Stimulated activated CD4-positive, alpha-beta T cell treated with anti-CD3 and anti-CD28 coated beads, Interleukin-1b, Interleukin-23, amount 100 ng/mL, for 4 hours (primary cell): Measurements from ENCODE around the gene DDOST.
"Not testable (repeated sequence)": the region's sequence is repeated elsewhere in the genome, so short reads cannot be mapped to it uniquely, and the experiment has no call there.

ENCODE experiments used
- DNase-seq, 2 donors: peaks; one replicate each; pipeline ENCODE4 v3.0.0-alpha.2; 2020; ENCODE audit warnings: low read depth in 2 of 2

Gene DDOST

DNA sequence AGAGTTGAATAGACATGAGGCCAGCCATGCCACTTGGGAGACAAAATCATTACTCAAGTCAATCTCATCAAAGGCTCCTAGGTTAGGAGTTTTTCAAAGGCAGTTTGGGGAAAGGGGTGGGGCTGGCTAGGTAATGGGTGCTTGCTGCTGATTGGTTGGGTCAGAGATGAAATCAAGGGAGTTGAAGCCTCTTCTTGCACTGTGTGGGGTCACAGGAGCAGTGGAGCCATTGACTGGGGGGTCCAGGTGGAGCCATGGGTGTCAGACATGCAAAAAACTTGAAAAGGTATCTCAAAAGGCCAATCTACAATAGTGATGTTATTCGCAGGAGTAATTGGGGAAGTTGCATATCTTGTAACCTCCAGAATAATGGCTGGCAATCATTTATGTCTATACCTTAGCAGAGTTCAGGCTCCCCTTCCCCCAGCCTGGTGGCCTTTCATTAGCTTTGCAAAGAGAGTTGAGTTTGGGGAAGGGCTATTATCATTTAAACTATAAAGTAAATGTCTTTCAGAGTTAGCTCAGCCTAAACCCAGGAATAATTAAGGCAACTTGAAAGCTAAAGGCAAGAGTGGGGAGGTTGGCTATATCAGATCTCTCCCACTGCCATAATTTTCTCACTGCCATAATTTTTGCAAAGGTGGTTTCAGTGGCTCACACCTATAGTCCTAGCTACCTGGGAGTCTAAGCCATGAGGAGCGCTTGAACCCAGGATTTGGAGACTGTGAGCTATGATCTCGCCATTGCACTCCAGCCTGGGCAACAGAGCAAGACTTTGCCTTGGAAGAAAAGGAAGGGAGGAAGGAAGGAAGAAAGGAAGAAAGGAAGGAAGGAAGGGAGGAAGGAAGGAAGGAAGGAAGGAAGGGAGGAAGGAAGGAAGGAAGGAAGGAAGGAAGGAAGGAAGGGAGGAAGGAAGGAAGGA lies 35.7 kb downstream of the DDOST start:
- DNase-seq = no peak

DNA sequence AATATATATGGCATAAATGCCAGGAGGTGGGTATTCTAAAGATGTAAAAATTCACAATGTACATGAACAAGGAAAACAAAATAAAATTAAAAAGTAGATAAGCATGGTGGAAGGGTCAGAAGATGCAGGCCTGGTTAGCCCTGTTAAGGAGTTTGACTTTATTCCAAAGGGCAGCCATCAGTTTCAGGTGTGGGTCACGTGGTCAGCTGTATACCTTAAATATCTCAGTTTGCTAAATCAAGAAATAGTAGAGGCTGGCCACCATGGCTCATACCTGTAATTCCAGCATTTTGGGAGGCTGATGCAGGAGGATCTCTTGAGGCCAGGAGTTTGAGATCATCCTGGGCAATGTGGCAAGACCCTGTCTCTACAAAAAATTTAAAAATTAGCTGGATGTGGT lies 36.5 kb downstream of the DDOST start:
- DNase-seq = no peak

DNA sequence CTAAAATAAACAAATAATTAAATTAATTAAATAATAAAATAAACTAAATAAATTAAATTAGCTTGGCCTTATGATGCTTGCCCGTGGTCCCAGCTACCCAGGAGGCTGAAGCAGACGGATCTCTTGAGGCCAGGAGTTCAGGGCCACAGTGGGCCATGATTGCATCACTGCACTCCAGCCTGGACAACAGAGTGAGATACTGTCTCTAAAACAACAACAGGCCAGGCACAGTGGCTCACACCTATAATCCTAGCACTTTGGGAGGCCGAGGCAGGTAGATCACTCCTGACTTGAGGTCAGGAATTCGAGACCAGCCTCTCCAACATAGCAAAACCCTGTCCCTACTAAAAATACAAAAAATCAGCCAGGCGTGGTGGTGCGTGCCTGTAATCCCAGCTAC lies 40.2 kb downstream of the DDOST start:
- no peak for DNase-seq

DNA sequence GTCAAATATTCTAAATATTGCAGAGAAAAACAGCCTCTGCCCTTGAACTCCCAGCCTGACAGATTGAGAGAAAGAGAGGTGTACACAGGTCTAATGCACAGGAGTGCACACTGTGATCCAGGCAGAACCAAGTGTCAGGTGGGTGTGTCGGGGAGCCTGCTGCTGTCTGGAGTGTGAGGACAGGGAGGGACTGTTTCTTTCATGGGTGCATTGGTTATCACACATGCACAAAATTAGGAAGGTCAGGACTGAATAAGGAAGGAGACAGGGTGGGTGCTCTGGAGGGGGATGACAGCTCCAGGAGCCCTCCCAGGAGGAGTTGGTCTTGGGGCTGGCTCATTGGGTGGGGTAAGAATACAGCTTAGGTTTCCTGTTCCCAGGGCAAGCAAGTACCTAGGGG lies 41.2 kb downstream of the DDOST start:
- DNase-seq = no peak

- no peak for DNase-seq
Observed at GRCh38 chr1:20618550-20618949, 42.6 kb downstream of the DDOST start.

- DNase-seq = no peak
Observed at GRCh38 chr1:20616847-20617487, 44.2 kb downstream of the DDOST start.

GRCh38 chr1:20615946-20616846 lies 45.0 kb downstream of the DDOST start:
- DNase-seq = no peak

DNA sequence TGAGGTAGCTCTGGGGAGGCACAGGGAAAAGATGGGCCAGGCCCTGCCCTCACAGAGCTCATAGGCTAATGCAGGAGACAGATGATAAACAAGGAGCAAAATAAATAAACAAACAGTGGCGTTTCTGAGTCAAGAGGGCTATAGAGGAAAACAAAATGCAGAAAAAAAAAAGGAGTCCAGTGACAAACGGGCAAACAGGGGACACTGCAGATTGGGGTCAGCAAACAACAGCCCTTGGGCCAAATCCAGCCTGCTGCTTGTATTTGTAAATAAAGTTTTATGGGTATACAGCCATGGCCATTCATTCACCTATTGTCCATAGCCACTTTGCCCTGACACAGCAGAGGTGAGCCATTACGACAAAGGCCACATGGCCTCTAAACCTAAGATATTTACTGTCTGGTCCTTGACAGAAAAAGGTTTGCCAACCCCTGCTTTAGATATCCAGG lies 47.0 kb downstream of the DDOST start:
- DNase-seq = no peak

DNA sequence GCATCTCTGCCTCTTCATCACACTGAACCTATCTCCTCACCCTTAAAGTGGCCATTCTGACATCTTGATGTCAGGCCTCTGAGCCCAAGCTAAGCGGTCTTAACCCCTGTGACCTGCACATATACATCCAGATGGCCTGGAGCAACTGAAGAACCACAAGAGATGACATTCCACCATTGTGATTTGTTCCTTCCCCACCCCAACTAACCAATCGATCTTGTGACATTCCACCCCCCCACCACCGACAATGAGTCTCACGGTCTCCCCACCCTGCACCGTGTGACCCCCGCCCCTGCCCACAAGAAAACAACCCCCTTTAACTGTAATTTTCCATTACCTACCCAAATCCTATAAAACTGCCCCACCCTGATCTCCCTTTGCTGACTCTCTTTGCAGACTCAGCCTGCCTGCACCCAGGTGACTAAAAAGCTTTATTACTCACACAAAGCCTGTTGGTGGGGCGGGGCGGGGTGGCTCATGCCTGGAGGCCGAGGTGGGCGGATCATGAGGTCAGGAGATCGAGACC lies 48.9 kb downstream of the DDOST start:
- DNase-seq = no peak

DNA sequence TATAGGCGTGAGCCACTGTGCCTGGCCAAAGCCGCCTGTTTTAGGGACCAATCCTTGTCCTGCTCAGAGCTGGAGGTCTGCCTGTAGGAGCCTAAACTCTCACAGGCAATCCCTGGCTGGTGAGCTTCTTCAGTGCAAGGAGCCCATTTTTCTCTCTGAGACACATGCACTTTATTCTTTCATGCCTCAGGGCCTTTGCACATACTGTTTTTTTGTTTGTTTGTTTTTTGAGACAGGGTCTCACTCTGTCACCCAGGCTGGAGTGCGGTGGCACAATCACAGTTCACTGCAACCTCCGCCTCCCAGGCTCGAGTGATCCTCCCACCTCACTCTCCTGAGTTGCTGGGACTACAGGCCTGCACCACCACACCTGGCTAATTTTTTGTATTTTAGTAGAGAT lies 49.5 kb downstream of the DDOST start:
- no peak for DNase-seq

DNA sequence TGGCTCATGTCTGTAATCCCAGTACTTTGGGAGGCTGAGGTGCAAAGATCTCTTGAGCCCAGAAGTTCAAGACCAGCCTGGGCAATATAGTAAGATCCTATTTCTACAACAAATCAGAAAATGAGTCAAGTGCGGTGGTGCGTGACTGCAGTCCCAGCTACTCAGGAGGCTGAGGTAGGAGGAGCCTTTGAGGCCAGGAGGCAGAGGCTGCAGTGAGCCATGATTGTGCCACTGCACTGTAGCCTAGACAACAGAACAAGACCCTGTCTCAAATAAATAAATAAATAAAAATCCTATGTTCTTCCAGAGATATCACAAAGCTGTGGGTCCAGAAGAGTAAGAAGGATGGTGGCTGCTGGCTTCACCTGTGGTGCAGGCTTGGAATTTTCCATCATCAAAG lies 50.2 kb downstream of the DDOST start:
- no peak for DNase-seq

DNA sequence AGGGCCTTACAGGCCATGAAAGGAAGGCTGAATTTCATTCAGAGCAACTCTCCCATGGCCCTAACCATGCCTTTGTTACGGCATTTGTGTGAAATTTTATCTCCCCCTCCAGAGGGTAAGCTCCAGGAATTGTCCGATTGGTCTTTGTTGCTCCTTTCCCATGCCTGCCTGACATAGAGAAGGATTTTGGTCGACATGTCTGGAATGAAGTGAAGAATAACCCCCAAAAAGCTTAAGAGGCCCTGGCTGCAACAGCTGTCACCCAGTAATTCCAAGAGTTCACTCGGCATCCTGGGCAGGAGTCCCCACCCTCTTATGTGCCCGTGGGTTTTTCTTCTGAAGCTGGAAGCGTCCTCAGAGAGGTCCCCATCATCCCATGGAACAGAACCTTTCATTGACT lies 51.6 kb downstream of the DDOST start:
- DNase-seq = no peak

DNA sequence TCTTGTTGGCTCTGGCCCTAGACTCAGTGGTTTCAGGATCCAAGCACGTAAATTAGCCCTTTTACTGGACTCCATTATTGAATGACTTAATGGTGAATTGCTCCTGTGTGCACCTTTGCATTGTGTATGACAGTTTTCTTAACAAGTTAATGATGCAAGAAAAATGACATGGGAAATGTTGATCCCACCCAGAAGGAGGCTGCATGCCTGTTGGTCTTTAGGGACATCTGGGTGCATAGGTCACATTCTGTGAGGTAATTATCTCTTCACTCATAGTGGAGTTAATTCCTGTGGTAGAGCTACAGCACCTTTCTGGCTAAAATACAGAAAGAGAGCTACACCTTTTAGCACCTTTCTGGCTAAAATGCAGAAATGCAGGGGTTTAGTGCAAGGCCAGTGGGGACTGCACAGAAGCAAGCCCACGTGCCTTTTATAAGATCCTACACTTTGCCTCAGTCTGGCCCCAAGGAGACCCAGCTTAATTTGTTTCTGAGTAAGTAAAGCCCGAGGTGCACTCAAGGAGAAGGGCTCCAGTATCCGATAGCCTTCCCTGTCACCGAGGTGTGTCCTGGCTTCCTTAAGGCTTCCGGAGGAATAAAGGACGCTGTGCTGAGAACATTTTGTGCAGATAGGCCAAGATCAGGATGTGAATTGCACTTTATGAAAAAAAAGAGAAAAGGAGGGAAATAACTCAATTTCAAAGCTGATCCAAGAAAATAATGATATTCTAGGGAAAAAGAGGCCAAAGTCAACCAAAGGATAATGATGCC lies 54.2 kb downstream of the DDOST start:
- DNase-seq = not testable (repeated sequence)

DNA sequence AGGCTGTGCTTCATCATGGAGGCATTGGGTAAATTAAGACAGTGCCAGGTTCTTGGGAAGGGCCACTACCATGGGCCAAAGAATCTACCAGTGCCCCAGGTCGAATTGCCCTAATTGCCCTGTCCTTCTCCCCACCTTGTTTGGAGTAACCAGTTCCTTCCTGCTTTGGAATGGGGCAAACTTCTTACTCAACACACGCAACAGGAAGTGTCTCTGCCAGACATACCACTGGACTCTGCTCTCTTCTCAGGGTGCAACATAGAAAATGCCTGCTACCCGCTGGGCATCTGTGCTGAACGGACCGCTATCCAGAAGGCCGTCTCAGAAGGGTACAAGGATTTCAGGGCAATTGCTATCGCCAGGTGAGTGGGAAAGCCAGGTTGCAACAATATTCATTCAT lies 56.5 kb downstream of the DDOST start:
- DNase-seq = no peak

DNA sequence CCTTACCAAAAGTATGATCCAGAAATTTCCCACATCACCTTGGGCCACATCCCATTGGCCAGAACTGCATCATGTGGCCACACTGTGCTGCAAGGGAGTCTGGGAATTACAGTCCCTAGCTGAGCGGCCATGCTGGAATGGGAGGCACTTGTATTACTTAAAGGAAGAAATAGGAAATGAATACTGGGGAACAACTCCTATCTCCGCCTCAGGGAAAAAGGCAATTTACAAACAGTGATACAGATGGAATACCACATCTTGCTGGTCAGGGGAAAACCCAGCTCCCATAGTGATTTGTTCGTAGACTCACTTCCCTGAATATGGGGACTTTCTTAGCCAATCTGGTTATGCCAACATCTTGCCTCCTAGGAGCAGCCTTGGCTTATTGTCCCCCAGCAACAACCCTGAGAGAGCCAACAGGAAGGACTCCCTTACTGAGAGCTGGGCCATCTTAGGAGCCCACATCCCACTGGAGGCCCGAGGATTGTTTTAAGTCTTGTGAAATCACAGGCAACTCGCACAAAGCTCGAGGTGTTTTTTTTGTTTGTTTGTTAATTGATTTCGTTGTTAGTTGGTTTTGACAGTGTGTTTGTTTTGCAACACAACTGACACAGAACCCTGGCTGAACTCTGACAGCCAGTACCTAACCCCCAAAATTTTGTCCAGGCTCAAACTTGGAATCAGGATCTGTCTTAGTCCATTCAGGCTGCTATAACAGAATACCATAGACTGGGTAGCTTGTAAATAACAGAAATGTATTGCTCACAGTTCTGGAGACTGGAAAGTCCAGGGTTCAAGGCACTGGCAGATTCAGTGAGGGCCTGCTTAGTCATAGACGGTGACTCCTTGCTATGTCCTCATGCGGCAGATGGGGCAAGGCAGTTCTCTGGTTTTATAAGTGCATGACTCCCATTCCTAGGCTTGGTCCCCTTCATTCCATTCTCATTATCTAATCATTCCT lies 57.4 kb downstream of the DDOST start:
- DNase-seq = no peak

GRCh38 chr1:20602851-20603450 lies 58.2 kb downstream of the DDOST start:
- no peak for DNase-seq
